B cell (primary cell): ENCODE measurements around the gene ACO2. TPM values are rescaled to one million over a fixed set of nuclear protein-coding genes. Genes with fewer than 3 reads are reported as not detected.

ENCODE experiments used
- ATAC-seq: fragments of 200-7000 bp; cut with Tn5 transposase; one replicate; pipeline ENCODE4 v1.10.0; 2021; ENCODE audit warnings: low read depth, mild to moderate bottlenecking, moderate number of reproducible peaks, moderate library complexity
- CTCF ChIA-PET: fragments of 350-600 bp; sonication (Branson Sonifier 250); formaldehyde crosslinking; loops from one replicate; lab custom pipeline; 2021; ENCODE audit warnings: antibody characterized with exemption, inconsistent platforms; lab: Charles Lee
- POLR2A ChIA-PET: fragments of 350-600 bp; sonication (Branson Sonifier 250); formaldehyde crosslinking; loops from one replicate; lab custom pipeline; 2021; ENCODE audit warnings: antibody characterized with exemption; lab: Charles Lee
- DNase-seq: peaks from one replicate; pipeline ENCODE4 v3.0.0; 2013
- H2AFZ ChIP-seq: 2 replicates; pipeline ENCODE4 v1.6.1; 2012; ENCODE audit warnings: mild to moderate bottlenecking, low read depth, low read length; ENCODE audit not compliant: insufficient read depth, poor library complexity, severe bottlenecking
- H3K27ac ChIP-seq, 2 donors: 1 replicate in 1 of 2; 2 replicates in 1 of 2; pipeline ENCODE4 v1.5.1; 2012 to 2013; ENCODE audit warnings: low read length in 2 of 2, mild to moderate bottlenecking in 2 of 2, moderate library complexity in 1 of 2
- H3K27me3 ChIP-seq, 4 experiments: fragments of 200-600 bp in 1 of 4; sonication (generic) in 1 of 4; replicated peaks in 1 of 4; 1 replicate in 2 of 4; 2 replicates in 2 of 4; pipeline versions ENCODE4 v1.6.1 to v1.7.0; 2013 to 2016; ENCODE audit warnings: low read length in 3 of 4, mild to moderate bottlenecking in 2 of 4, mixed read lengths in 1 of 4, moderate library complexity in 1 of 4; ENCODE audit not compliant: insufficient read depth in 4 of 4, control insufficient read depth in 3 of 4; ENCODE audit errors: control extremely low read depth in 1 of 4
- H3K36me3 ChIP-seq, 2 experiments: replicated peaks in 1 of 2; 1 replicate in 1 of 2; 2 replicates in 1 of 2; pipeline versions ENCODE4 v1.6.1 to v1.7.1; 2013; ENCODE audit warnings: low read length in 1 of 2; ENCODE audit not compliant: insufficient read depth in 2 of 2, control insufficient read depth in 1 of 2; ENCODE audit errors: control extremely low read depth in 1 of 2, extremely low read depth in 1 of 2
- H3K4me1 ChIP-seq, 2 donors: fragments of 200-600 bp in 1 of 2; sonication (generic) in 1 of 2; 1 replicate in 1 of 2; 2 replicates in 1 of 2; pipeline versions ENCODE4 v1.5.1 to v1.6.1; 2013 to 2017; ENCODE audit warnings: low read length in 2 of 2; ENCODE audit not compliant: control insufficient read depth in 2 of 2, insufficient read depth in 2 of 2
- H3K4me2 ChIP-seq: replicated peaks from 2 replicates; pipeline ENCODE3; 2012; ENCODE audit warnings: mild to moderate bottlenecking, low read depth, low read length; ENCODE audit not compliant: poor library complexity, severe bottlenecking
- H3K4me3 ChIP-seq, 5 experiments: fragments of 200-600 bp in 1 of 5; sonication (generic) in 1 of 5; 1 replicate in 3 of 5; 2 replicates in 2 of 5; pipeline versions ENCODE4 v1.5.1 to v1.7.0; 2011 to 2016; ENCODE audit warnings: low read length in 4 of 5, mild to moderate bottlenecking in 4 of 5, low read depth in 2 of 5, control low read depth in 1 of 5, moderate library complexity in 1 of 5; ENCODE audit not compliant: insufficient read depth in 1 of 5; ENCODE audit errors: control extremely low read depth in 1 of 5, extremely low read depth in 1 of 5
- H3K79me2 ChIP-seq: fragments of 200-600 bp; sonication (generic); one replicate; pipeline ENCODE4 v1.6.0; 2016; ENCODE audit warnings: low read length; ENCODE audit not compliant: control insufficient read depth, insufficient read depth
- H3K9ac ChIP-seq: fragments of 200-600 bp; sonication (generic); 2 replicates; pipeline ENCODE4 v1.6.1; 2017; ENCODE audit warnings: mild to moderate bottlenecking, low read length, moderate library complexity
- H3K9me3 ChIP-seq, 3 donors: one replicate each; pipeline versions ENCODE4 v1.6.1 to v1.7.1; 2013; ENCODE audit warnings: low read length in 2 of 3; ENCODE audit not compliant: control insufficient read depth in 2 of 3, insufficient read depth in 1 of 3; ENCODE audit errors: control extremely low read depth in 1 of 3
- H4K20me1 ChIP-seq: 2 replicates; pipeline ENCODE4 v1.6.0; 2012; ENCODE audit warnings: mild to moderate bottlenecking, low read length; ENCODE audit not compliant: insufficient read depth, control insufficient read depth, poor library complexity, severe bottlenecking
- H3K27ac Mint-ChIP-seq: one replicate; pipeline ENCODE4 v1.8.0; 2021; ENCODE audit warnings: mixed read lengths
- H3K27me3 Mint-ChIP-seq: one replicate; pipeline ENCODE4 v1.8.0; 2021; ENCODE audit warnings: mixed read lengths
- H3K4me1 Mint-ChIP-seq: one replicate; pipeline ENCODE4 v1.8.0; 2021; ENCODE audit warnings: mixed read lengths
- H3K4me3 Mint-ChIP-seq: one replicate; pipeline ENCODE4 v1.8.0; 2021; ENCODE audit warnings: mixed read lengths
- H3K9me3 Mint-ChIP-seq: one replicate; pipeline ENCODE4 v1.8.0; 2022; ENCODE audit warnings: mixed read lengths; ENCODE audit not compliant: insufficient read depth
- EZH2 ChIP-seq: IDR thresholded peaks from 2 replicates; pipeline ENCODE4 v1.6.1; 2012; ENCODE audit warnings: borderline replicate concordance, low read depth, mild to moderate bottlenecking, moderate library complexity, low read length; ENCODE audit not compliant: insufficient read depth, poor library complexity, severe bottlenecking
- WGBS: methylation state at CpG from one replicate; pipeline ENCODE4 v1.1.5; 2013; ENCODE audit warnings: missing lambda C conversion rate; ENCODE audit not compliant: insufficient coverage; 5-methylcytosine and 5-hydroxymethylcytosine counted together
- intact Hi-C: fragments of 100-400 bp; cut with micrococcal nuclease; formaldehyde crosslinking; loops from one replicate; pipeline ENCODE4 v1.10.0; 2022
- polyA plus RNA-seq: library from polyadenylated mRNA; depleted of rRNA; stranded (reverse); fragments of >200 nt; gene quantifications from 2 replicates; pipeline ENCODE4 v1.2.3, GENCODE V29; 2012
- total RNA-seq, 2 donors: library from RNA; stranded (reverse); fragments of 120-200 nt in 1 of 2; gene quantifications; 1 replicate in 1 of 2; 2 replicates in 1 of 2; pipeline versions ENCODE4 v1.2.3 to v1.2.4, GENCODE V29; 2013 to 2022
- TF ChIP-seq, protein P1 (sequence below): fragments of 200-600 bp; IDR thresholded peaks from one replicate; pipeline ENCODE4 v1.8.0; 2022; ENCODE audit warnings: antibody characterized with exemption, mild to moderate bottlenecking

ACO2 gene
- total and polyA plus RNA-seq, 2 donors (not counting 1 experiment from before 2014, with no cell fraction given), result 91.5 to 91.7 TPM

DNA sequence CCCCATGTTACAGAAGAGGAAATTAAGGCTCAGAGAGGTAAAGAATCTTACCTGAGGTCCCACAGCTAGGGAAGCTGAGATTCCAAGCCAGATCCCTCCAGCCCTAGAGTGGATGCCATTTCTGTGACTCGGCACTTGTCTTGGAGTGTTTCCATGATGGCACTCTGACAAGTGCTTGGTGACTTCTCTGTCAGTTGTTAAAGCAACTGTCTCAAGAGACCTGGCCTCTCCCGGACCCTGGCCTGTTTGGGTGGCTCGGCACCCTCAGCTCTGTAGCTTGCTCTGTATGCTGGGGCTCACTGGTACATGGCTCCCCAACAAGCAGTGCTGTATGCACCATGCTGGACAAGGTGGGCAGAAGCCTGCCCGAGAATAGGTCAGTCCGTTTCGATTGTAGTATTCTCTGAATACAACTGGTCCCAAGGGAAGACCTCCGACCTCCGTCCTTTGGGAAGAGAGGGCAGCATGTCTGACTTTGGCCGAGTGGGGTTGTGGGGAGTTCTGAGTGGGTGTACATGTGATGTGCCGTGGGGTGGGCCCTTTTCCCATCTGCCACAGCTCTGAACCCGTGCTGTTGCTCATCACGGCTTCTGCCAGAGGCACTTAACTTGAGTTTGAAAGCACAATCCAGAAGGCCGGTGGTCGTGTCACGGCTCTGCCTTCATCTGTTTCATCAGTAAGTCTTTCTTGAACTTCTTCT is 12.4 kb downstream of the ACO2 start:
- H3K4me3 ChIP-seq, result peak overlapping the region in 1 of 5 experiments; percentile 20
- H2AFZ ChIP-seq, result no peak overlapping the region
- Mint-ChIP-seq H3K27ac (peak overlapping the region; percentile 95), H3K9me3 (no peaks in the 10 kb centered on the region), H3K4me1 (peaks cover 80% of the 10 kb centered on the region), H3K4me3 (peak overlapping the region; percentile 32), H3K27me3 (no peaks in the 10 kb centered on the region)
- H3K4me2 ChIP-seq, result peak overlapping the region; percentile 75
- H3K27ac ChIP-seq, result peak overlapping the region; percentile 82 to 86
- TF ChIP-seq EZH2, result no peak
- ATAC-seq (no peak), DNase-seq (no peak)
- H3K27me3 ChIP-seq, result no peaks in the 10 kb centered on the region
- intact Hi-C loops, result no loop called here
- ChIA-PET CTCF (interaction anchor here (0.9 to 4.2 kb wide), 7 partner anchors 11 to 78 kb away, joined by 3 to 32 read pairs (median 4); partner anchors contain the start of gene TOB2), POLR2A (interaction anchor here (4.5 kb wide), 1 partner anchor 12 kb away, joined by 45 read pairs; the partner anchor contains the start of genes ACO2 and PHF5A)
- H3K9me3 ChIP-seq, result peaks cover 0 to 10% (median 0%) of the 10 kb centered on the region in 3 donors
- peaks cover 89 to 95% of the 10 kb centered on the region in 2 donors for H3K4me1 ChIP-seq
- H3K9ac ChIP-seq, result peak overlapping the region; percentile 46
- 92% methylated on average over 14 of the region's 15 CpGs for WGBS
- peaks cover 27% of the 10 kb centered on the region for H4K20me1 ChIP-seq
- peaks cover 3 to 10% of the 10 kb centered on the region in 2 experiments for H3K36me3 ChIP-seq
- H3K79me2 ChIP-seq, result peaks cover 92% of the 10 kb centered on the region

DNA sequence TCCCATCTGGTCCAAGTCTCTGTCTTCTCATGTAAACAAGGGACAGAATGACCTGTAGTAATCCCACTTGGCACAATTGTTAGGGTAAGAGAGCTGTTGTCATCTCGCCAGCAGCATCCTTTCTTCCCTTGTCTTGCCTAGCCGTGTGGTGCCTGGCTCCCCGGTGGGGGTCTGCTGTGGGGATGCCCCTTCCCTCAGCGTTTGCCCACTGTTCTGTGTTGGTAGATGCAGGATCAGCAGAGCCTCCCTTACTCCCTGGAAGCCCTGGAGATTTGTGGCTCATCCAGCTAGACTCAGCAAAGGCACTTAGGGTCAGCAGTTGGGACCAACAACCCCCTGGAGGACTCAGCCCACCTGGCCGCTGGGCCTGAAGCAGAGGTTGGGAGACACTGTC is 13.0 kb downstream of the ACO2 start:
- intact Hi-C loops, result no loop called here
- TF ChIP-seq, protein P1, sequence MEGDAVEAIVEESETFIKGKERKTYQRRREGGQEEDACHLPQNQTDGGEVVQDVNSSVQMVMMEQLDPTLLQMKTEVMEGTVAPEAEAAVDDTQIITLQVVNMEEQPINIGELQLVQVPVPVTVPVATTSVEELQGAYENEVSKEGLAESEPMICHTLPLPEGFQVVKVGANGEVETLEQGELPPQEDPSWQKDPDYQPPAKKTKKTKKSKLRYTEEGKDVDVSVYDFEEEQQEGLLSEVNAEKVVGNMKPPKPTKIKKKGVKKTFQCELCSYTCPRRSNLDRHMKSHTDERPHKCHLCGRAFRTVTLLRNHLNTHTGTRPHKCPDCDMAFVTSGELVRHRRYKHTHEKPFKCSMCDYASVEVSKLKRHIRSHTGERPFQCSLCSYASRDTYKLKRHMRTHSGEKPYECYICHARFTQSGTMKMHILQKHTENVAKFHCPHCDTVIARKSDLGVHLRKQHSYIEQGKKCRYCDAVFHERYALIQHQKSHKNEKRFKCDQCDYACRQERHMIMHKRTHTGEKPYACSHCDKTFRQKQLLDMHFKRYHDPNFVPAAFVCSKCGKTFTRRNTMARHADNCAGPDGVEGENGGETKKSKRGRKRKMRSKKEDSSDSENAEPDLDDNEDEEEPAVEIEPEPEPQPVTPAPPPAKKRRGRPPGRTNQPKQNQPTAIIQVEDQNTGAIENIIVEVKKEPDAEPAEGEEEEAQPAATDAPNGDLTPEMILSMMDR, result no peak
- no peak for TF ChIP-seq EZH2
- ChIA-PET POLR2A (interaction anchor here (0.7 kb wide), 1 partner anchor 34 kb away, joined by 4 read pairs; no protein-coding TSS in a partner anchor), CTCF (interaction anchor here (0.9 to 4.2 kb wide), 7 partner anchors 10 to 78 kb away, joined by 3 to 32 read pairs (median 4); partner anchors contain the start of gene TOB2)
- no peaks in the 10 kb centered on the region for H3K27me3 Mint-ChIP-seq
- Histone ChIP-seq H3K27me3 (no peaks in the 10 kb centered on the region), H2AFZ (no peak overlapping the region), H3K79me2 (peaks cover 91% of the 10 kb centered on the region), H3K36me3 (peaks cover 3 to 10% of the 10 kb centered on the region in 2 experiments), H3K4me2 (peak overlapping the region; percentile 75), H3K4me3 (peak overlapping the region in 1 of 5 experiments; percentile 13), H4K20me1 (peaks cover 31% of the 10 kb centered on the region), H3K9me3 (peaks cover 0 to 10% (median 0%) of the 10 kb centered on the region in 3 donors), H3K4me1 (peaks cover 84 to 90% of the 10 kb centered on the region in 2 donors), H3K9ac (peak overlapping the region; percentile 46), H3K27ac (peak overlapping the region; percentile 82 to 86)
- no peak for ATAC-seq
- peak overlapping the region; percentile 32 for H3K4me3 Mint-ChIP-seq
- 80% methylated on average over 4 of the region's 5 CpGs for WGBS
- peaks cover 80% of the 10 kb centered on the region for H3K4me1 Mint-ChIP-seq
- no peaks in the 10 kb centered on the region for H3K9me3 Mint-ChIP-seq
- no peak for DNase-seq
- peak overlapping the region; percentile 64 for H3K27ac Mint-ChIP-seq
